GM12874 (cell line): ENCODE measurements around the gene PLA2G4E.

Source experiments
- TF ChIP-seq, protein P1 (sequence below): IDR thresholded peaks from 2 replicates; pipeline ENCODE4 v1.5.1; 2011; ENCODE audit warnings: low read depth, mild to moderate bottlenecking, control low read depth, low read length, moderate library complexity; ENCODE audit not compliant: insufficient read depth

PLA2G4E gene

DNA sequence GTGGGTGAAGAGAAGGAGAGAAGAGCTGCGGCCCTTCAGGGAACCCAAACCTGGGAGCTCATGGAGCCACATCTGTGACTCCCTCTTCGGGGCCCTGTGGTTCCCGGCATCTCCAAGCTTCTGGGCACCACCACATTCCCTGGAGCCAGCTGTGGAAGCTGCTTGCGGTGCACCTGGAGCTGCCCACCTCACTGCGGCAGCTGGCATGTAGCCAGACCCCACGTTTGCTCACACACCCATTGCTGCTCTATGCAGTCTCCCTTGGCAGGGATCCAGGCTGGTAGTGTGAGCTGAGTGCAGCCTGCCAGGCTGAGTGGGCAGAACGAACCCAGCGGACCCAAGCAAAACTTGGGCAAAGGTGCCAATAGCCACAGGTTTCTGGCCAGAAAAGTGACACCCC is 16.8 kb upstream of the PLA2G4E start:
- TF ChIP-seq, protein P1, sequence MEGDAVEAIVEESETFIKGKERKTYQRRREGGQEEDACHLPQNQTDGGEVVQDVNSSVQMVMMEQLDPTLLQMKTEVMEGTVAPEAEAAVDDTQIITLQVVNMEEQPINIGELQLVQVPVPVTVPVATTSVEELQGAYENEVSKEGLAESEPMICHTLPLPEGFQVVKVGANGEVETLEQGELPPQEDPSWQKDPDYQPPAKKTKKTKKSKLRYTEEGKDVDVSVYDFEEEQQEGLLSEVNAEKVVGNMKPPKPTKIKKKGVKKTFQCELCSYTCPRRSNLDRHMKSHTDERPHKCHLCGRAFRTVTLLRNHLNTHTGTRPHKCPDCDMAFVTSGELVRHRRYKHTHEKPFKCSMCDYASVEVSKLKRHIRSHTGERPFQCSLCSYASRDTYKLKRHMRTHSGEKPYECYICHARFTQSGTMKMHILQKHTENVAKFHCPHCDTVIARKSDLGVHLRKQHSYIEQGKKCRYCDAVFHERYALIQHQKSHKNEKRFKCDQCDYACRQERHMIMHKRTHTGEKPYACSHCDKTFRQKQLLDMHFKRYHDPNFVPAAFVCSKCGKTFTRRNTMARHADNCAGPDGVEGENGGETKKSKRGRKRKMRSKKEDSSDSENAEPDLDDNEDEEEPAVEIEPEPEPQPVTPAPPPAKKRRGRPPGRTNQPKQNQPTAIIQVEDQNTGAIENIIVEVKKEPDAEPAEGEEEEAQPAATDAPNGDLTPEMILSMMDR: no peak

DNA sequence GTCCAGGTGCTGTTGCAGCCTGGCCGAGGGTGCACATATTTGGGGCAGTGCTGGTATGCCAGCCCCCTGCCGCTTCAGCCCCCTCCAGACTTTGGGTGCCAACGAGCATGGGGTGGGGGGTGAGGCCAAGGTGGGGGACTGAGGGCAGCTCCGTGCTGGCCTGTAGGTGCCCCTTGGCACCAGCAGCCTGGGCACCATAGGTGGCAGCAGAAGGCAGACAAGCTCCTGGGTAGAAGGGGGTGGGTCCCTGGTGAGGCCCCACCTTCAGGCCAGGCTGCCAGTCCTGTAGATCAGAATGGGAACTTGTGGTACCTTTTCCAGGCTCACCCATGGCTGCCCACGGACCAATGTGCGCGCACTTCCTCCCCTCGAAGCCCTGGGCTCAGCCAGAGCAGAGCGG is 16.1 kb upstream of the PLA2G4E start:
- TF ChIP-seq, protein P1: no peak

DNA sequence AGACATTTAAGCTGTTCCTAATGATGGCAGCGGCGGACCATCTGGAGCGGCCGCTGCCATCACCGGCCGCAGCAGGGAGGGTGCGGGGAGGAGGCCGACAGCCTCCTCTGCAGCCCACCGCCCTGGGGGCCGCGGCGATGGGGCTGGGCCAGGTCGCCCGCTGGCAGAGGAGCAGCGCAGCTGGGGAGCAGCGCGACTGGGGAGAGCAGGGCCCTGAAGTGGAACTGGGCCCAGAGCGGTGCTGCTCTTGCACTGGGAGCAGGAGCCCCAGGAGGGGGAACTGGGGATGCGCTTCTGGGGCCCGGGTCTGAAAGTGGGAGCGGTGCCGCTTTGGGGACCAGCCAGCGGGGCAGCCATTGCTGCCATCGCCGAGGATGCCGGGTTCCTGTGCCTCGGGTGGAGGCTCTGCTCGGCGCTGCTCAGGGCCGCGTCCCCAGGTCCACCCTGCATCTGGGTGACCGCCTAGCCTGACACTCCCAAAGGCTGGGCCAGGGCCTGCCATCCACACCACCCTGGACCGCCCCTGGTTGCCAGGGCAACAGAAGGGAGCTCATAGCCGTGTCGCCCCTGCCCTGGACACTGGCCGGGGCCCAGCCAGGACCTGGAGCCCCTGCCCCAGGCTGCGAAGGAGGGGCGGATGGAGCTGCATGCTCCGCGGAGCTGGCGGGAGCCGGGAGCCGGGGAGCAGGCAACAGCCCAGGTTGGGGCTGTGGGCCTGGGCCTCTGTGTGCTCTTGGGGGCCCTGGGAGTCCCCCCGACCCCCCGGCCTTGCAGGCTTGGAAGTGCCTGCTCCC is 15.5 kb upstream of the PLA2G4E start:
- TF ChIP-seq, protein P1: no peak

DNA sequence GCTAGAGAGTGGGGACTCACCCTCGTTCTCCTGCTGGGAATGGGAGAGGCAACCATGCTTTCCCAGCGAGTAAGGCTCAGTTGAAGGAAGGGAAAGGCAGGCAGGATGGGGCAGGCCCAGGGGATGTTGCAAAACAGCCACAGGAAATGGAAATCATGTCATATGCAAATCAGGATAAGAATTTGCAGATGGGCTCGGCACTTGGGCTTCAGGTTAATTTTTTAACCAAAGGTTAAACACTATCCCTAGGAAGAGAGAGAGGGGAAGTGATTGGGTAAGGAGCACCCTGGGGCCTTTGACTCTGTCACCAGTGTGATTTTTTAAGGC is 14.6 kb upstream of the PLA2G4E start:
- TF ChIP-seq, protein P1: no peak

DNA sequence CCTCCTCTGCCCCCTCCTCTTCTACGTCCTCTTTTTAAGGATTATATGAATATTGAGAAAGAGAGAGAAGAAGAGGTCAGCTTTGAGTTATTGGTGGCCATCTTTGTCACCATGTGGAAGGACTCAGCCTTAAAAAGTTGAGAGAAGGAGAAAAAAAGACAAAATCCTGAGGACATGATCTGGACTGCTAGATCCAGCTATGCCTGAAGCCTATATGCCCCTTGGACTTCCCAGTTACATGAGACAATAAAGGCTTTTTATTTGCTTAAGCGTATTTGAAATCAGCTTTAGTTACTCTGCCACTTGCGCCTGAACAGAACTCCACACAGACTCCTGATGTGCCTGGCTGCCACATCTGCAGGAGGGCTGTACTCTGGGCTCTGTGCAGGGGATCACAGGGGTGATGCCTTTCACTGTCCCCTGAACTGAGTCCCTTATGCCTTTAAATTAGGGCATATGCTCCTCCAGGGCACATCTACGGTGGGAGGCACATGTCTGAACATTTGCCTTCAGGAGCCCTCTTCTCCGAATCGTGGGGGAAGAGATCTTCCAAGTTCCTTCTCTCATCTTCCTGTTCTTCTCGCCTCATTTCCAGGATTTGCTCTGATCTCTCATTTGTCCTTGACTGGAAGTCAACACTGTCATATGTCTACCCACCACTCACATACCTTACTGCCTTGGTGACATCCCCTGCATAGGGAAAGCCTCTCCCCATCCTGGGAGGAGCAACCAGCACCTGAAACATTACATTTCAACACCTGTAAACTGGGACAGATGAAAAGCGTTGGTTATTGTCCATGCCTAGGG is 14.0 kb upstream of the PLA2G4E start:
- TF ChIP-seq, protein P1: no peak

DNA sequence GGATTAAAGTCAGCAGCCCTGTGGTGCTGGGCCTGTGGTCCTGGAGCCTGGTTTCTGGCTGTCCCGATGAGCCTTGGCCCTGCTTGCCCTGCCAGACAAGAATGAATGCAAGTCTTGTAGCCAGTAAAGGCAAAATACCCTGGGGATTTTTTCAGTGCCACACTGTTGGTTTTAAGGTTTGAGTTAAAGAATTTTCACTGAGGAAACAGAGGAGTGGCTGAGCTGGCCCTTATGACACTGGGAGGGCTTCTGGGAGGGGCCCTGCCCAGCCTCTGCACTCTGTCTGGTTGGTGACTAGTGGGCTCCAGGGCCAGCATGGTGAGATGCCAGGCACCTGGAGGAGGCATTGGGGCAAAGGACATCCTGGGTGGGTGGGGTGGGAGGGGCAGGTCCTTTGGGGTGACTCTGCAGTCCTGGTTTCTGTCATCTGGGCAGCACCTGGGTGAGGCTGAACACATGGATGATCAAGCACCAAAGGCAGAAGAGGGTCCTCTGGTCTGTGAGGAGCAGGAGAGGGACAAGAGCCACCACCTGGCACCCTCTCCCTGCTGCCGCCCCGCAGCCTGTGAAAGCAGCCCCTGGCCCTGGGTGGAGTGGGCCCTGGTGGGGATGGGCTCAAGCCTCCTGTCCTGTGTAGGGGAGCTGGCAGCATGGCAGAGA is 12.5 kb upstream of the PLA2G4E start:
- TF ChIP-seq, protein P1: no peak
